Measurements from ENCODE around the gene PLXNA4.

The PLXNA4 gene

DNA sequence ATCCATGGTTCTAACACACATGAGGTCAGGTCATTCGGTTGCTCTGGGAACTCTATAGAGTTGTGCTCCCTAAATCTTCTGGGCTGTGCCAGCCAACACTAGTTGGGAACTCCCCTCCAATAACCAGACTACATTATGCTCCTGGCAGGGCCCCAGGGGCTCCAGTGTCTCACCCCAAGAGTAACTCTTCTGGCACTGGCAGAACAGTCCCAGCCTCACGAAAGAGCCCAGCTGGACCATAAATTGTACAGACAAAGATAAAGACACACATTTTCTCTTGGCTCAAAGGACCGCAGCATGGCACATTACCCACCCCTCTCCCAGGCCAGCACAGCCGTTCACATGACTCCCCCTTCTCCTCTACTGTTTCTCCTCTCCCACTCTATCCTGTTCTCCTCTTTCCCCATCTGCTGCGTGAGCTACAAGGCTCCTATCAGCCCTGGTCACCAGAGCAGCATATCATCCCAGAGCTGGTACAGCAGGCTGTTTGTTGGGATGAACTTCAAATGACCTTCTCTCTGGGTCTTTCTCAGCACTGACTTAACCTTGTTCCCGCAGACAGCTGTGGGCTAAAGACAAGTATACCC, 230.6 kb downstream of the PLXNA4 start:
- no peak for DNase-seq

DNA sequence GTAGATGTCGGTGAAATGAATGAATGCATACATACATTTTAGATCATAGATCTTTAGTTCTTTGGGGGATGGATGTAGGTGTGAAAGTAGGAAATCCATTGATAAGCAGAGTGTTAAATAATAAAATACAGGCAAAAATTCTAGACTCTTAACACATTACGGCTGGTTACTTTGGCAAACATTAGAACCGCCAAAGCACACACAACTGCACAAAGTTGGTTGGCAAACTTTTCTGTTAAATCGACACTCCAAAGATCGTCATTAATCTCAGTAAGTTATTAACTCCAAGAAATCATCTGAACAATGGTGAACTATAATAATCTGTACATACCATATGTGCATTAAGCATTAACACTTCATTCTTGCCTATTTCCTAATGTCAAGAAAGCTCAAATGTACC, 231.2 kb downstream of the PLXNA4 start:
- DNase-seq, result no peak

DNA sequence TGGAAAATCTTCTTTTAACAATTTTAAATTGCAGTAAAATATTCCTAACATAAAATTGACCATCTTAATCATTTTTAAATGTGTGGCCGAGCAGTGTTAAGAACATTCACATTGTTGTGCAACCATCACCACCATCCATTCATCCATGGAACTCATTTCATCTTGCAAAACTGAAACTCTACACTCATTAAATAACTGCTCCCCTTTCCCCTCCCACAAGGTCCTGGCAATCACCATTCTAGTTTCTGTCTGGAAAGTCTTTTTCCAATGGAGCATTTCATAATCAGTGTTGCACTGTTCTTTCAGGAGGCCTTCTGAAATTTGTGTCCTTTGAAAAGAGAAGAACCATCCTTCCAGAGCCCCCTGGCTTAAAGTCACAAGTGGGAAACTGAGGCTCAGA, 233.1 kb downstream of the PLXNA4 start:
- no peak for DNase-seq

DNA sequence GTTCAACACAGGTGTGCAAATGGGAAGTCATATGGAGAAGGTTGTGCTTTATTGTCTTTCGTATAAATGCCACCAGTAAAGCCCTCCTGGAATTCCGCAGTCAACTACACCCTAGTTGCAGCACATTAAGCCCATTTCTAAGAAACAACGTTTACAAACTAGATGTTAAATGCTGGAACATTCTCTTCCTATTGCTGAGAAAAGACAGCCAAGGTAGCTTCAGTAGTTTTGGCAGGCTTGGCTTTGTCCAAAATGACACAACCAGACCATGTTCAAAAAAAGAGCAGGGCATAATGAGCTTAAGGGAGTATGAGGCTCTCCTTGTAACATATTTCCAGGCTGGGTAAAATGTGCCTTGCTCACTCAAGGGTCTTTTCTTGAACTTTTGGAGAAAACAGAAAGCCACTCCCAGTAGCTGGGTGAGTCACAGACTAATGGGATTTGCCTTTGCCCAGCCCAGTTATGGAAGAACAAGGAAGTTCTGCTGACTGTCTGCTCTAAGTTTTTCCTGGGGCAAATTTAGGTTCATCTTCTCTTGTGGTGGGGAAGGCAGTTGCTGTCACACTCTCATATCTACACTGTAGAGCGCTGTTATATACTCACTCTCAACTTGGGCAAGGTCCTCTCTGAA, 238.7 kb downstream of the PLXNA4 start:
- no peak for DNase-seq

DNA sequence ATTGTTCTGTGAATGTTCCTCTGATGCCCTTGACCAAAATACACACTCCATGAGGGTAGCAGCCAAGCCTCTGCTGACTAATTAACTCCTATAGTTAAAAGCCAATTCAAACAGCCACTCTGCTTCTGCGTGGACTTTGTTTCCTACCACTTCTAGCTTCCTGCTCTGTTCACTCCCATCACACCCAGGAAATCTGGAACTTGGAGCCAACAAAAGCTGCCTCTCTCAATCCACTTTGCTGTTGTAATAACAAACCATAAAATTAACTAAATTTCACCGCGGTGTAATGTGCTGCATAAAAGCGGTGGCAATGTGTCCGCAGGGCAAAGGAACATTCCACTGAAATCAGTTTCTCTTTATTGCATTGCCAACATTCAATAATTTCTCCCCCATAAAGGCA, 239.5 kb downstream of the PLXNA4 start:
- DNase-seq, result no peak

DNA sequence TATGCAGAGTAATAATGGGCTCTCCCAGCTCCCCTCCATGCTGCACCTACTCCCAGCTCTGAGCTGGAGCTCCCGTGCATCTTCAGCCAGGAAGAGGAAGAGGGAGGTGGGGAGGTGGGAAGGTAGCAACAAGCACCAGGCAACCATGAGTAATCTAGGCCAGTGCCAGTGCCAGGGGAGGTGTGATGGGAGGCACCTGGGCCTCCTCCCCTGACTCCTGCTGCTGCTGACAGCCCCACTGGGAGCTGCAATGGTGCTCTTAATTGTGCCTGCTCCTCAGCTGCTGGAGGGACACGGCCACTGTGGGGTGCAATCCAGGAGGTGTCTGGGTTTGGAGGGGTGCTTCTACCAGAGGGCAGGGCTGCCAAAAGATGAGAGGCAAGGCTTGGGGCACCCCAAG, 243.0 kb downstream of the PLXNA4 start:
- no peak for DNase-seq

DNA sequence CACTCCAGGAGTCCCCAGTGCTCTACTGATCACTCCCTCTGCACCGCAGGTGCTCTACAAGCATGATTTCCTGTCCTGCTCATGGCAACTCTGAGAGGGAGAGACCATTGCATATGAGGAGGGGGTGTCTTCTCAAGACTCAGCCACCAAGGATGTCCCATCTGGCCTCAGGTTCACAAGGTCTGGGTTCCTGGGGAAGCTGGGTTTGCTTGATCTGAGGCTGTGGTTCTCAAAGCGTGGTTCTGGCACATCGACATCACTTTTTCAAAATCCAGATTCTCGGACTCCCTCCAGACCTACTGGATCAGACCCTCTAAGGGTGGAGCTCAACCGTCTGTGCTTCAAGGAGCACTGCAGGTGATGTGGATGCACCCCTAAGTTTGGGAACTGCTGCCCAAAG, 247.5 kb downstream of the PLXNA4 start:
- no peak for DNase-seq

DNA sequence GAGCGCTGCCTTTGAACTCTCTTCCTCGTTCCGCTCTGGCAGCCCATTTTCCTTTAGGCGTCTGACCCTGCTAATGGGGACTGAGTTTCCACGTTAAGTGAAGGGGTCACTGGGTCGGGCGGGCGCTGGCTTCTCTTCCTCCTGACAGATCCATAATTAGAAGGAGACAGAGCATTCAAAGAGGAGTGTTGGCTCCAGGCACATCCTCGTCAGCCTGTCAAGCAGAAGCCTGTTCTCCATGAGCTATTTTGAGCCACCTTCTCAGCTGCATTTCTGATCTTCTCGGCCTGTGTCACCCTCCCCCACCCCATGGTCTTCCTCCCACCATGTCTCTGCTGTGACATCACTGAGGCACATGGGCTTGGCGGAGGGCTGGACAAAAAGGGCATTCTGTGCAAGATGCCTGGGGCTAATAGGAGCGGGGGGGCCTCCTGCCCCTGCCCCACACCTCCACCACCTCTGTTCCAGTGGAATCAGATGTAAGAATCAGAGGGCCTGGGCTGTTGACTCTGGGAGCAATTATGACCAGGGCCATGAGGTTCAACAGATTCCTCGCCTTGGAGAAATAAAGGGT, 248.1 kb downstream of the PLXNA4 start:
- DNase-seq, result no peak

DNA sequence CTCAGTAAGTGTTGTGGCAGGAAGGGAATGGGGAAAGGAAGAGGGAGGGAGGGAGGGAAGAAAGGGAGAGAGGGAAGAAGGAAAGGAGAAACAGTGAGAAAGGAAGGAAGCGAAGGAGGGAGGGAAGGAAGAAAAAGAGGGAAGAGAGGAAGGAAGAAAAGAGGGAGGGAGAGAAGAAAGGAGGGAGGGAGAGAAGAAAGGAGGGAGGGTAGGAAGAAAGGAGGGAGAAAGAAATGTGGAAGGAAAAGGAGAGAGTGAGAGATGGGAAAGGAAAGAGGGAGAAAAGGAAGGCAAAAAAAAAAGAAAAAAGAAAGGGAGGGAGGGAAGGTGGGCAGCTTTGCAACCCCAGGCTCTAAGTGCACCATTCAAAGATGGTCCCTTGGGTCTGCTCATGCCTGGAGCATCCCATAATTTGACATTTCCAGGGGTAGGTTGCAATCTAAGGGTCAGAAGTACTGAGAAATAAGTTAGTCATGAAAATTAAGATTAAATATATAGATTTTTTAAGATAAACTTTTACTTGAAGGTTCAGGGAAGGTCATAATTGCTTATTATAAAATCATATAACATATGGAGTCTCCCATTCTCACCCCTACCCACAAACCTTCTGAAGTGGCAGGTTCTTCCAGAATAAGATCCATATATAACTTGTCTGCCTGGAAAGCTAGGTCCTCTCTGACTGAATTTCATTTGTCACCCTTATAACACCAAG, 249.2 kb downstream of the PLXNA4 start:
- DNase-seq, result no peak

DNA sequence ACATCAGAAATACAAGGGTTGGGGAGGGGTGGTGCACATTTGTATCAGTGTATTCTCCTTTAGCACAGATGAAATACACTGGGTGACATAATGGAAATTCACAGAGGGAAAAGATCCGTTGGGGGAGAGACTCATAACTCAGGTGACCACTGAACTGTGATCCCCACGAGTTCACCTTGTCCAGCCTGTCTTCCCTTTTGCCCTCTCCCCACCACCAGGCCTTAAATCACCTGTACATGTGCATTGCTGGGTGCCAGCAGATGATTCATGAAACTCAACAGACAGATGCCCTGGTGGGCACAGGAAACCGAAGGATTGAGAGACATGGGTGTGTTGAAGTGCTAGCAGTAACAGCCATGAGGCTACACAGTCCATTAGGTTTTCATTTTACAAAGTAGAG, 253.3 kb downstream of the PLXNA4 start:
- DNase-seq, result no peak

DNA sequence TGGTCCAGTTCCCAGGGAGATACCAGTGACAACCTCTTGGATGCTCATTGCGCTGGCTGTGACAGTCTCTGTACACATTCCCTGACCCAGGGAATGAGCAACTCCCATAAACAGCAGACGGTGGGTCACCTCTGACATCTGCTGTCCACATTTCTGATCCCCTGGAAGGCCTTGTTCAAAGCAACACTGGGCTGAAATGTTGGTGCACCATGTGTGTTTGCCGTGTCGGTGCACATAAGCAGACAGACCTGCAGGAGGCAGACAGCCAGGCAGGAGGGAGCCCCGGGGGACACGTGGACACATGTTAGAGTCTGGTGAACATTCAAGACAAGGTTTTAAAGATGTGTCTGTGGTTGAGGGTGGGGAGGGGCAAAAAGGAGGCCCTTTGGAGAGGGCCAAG, 254.9 kb downstream of the PLXNA4 start:
- DNase-seq, result no peak

DNA sequence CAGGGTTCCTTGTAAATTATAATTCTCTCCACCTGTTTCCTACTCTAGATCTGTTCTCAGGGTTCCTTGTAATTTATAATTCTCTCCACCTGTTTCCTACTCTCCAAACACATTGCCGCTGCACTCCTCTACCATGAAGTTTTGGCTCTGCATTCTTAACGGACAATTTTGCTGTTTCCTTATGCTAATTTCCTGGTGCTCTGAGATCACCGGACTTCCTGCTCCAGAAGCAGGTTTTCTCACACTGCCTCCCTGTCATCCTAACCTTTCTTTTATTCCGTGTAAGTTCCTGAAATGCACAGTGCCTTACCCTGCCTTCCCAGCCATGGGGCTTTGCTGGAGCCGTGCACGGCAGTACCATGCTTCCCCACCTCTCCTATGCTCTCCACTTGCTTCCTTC, 256.8 kb downstream of the PLXNA4 start:
- DNase-seq, result no peak

DNA sequence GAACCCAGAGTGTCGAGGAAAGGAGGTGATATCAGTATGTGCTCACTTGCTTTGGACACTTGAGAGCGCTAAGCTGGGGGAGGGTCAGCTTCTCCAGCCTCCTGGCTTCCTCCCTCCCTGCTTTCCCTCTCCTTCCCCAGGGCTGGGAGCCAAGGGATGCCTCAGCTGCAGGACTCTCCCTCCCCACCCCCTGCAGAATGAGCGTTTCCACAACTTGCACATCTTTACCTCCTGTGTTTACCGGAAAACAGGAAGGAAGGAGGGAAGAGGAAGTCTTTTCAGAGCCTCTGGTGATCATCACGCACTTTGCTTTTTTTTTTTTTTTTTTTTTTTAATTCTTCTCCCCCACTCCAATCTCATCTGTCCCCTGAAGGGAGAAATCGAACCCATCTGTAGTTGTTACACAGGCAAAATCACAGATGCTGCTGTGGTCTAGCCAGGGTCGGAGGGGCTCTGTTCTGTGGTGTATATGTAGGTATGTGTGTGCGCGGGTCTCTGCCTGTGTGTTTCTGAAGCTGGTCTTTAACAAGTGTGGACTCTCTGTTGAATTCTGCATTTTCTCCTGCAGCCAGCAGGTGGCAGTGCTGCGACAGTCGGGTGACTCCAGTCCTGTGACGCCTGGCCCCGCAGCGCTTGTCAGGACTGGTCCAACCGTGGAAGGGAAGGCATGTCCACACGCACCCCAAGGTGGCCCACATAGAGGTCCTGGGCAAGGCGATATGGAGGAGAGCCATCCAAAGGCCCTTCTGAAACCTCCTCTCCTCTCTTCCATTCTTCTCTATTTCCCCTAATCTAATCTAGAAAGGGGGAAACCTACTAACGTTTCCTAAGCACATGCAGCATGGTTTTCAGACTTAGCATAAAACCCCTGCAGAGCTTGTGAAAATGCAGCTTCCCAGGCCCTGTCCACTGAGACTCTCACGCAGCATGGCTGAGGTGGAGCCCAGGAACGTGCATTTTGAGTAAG, 257.6 kb downstream of the PLXNA4 start:
- DNase-seq, result peak; percentile 51

DNA sequence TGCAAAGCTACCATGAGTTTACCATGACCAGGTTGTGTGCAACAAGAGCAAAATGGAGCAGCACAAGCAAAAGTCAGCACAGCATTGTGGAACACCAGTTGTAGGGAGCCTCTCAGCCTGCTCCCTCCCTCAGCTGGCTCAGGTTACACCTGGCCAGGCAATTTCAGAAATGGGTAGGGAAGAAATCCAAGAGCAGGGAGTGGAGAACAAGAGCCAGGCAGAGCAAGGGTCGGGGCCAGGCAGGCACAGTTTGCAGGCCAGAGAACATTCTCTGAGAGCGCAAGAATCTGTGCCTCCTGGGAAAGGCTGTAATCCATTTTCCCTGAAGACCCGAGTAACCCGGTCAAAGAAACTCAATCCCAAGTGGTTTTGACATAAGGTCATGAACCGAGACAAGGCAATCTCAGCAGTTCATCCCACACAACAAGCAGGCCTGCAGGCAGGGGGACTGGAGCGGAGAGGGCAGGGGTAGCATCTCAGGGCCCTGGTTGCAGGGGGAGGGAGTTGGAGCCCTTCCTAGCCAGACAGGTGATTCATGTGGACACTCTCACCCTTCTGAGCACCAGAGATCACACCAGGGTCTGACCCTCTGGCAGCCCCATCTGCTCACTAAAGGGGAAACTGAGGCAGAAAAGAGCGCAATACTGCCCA, 258.4 kb downstream of the PLXNA4 start:
- DNase-seq, result no peak

DNA sequence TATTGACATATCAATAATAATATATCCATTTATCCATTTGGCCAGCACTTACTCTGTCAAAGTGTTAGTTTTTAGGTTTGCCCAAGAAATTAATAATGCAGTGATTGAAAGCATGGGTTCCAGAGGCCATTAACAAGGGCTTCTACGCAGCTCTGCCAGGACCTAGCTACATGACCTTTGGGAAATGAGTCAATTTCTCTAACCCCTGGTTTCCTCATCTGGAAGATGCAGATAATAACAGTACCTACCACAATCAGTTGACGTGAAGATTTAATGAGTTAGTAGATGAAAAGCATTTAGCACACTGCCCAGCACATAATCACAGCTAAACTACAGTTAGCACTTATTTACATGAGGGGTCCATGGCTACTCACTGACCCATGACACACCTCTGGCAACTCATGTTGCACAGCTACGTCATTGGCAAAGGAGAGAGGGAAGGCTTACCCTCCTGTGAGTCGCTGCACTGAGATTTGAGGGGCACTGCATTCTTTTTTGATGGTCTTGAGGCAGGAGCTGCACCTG, 263.7 kb downstream of the PLXNA4 start:
- DNase-seq, result no peak

DNA sequence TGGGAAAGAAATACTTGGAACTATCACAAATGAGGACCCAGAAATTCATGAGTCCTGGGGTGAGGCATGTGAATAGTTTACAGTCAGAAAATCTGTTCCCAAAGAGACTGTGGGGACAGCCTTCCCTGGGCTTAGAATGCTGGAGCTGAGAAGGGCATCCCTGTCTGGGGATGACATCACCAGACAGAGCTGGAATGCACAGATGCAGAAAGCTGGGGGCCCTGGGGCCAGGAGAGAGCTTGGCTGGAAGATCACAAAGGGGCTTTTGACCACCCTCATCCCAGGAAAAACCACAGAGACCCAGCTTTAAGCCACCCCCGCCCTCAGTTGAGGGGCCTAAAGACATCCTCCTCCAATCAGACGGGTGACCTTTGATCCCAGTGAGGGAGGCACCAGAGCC, 264.5 kb downstream of the PLXNA4 start:
- DNase-seq, result no peak

DNA sequence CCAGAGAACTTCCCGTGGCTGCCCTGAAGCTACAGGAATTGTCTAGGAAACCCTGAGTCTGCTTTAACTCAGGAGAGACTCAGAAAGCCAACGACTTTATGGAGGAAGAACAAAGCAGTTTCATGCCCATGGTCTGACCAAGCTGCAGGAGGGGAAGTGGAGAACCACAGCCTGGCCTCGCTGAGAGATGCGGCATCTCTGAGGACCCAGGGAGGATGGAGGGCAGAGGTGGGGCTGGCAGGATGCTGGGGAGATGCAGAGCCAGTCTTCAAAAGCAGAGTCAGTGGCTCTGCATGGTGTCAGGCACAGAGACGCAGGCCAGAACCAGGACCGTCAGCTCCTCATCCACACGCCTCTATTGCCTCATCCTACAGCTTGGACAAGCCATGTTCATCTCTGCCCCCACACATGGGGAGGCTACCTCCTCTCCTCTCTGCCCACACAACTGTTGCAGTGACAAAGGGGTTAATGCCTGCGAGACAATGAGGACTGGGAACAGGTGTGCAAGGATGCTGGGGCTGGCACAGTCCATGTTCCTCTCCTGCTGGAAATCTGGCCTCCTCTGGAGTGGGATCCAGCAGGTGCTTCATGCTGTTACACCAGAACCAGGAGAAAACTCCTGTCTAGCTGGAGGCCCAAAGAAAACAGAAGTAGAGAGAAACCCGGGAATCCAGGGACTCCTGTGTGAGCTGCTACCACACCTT, 267.0 kb downstream of the PLXNA4 start:
- DNase-seq, result no peak

DNA sequence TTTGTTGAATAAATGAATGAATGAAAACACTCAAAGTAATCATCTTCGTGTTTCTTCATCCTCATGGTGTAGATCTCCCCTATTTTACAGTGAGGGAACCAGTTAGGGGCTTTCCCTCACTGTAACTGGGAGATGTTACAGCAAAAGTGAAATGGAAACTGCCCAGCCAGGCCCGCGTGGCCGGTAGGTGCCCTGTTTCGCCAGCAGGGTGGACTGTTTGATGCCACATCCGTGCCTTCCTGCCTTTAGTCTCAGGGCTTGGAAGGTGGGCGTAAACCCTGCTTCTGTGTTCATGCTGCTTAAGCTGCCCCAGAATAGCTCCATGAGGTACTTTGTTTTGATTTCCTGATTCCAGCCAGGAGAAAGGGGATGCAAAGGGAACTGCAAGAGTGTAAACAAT, 268.8 kb downstream of the PLXNA4 start:
- DNase-seq, result no peak

DNA sequence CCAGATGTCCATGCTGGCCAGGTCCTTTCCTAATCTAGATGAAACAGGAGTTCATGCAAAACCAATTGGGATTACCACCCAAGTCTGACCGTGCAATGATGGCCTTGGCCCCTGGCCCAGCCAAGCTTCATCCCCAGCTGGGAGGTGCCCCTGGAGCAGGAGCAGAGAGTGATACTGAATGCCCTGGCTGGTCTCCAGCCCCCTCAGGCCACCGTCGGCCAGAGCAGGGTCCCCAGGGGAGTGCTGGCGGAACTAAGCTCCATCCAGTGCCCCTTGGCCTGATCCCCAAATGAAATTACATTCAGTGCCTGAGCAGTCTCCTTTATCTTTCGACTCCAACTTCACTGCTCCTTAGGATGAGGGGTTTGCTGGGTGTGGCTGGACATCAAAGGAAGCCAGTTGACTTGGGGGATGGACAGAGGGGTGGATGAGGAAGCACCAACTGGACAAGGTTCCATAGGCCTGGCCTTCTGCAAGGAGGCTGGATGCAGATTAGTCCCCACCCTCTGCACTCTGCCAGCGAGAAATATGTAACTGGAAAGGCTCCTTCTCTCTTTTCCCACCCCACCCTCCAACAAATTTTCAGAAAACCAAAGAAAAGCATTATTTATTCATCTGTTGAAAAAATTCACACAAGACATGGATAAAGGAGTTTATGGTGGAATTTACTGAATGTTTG, 275.5 kb downstream of the PLXNA4 start:
- DNase-seq, result no peak

DNA sequence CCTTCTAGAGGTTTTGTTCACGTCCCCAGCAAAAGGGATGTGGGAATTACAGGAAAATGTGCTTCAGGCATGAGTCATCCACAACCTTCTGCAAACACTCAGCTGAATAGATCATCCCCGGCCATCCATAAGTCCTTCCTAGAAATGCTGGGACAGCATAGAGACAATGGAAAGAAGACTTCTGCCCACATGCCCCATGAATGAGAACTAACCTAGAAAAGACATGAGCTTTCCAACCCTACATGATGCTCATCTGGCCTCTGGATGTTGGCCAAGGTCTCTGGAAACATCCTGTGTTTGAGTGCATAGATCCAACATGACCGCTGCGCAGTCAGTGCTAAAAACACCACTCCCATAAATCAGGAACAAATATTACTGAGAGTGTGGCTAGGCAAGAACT, 277.5 kb downstream of the PLXNA4 start:
- peak; percentile 5 for DNase-seq

DNA sequence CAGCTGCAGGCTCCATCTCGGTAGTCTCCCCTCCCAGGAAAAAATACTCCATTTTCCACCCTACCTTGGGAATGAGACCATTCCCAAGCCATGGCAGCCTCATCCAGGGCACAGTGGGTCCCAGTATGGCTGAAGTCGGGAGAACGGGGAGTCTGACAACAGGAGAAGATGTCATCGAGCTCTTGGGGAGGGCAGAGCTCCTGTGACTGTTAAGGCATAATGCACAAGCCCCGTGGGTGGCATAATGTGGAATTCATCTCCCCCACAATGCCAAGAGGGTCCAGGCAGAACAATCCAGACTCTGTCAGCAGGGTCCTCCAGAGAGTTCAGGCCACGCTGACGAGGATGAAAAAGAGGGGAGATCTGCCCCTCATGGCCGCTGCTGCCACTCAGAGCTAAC, 279.4 kb downstream of the PLXNA4 start:
- DNase-seq, result no peak

Data from kidney glomerular epithelial cell (primary cell).